Loucy (cell line): ENCODE measurements around the gene ATP9A.

ENCODE experiments used
- H2AFZ ChIP-seq: fragments of 200-600 bp; sonication (generic); 2 replicates; pipeline ENCODE4 v1.6.0; 2016; ENCODE audit warnings: antibody characterized with exemption, mild to moderate bottlenecking, low read length, moderate library complexity
- H3F3A ChIP-seq: fragments of 200-600 bp; 2 replicates; pipeline ENCODE4 v1.6.0; 2016; ENCODE audit warnings: antibody characterized with exemption, low read depth, mild to moderate bottlenecking
- H3K27me3 ChIP-seq: fragments of 200-600 bp; sonication (generic); 2 replicates; pipeline ENCODE4 v1.6.1; 2014; ENCODE audit warnings: low read length, mild to moderate bottlenecking; ENCODE audit not compliant: insufficient read depth, poor library complexity, severe bottlenecking
- H3K36me3 ChIP-seq: fragments of 200-600 bp; sonication (generic); 2 replicates; pipeline ENCODE4 v1.6.1; 2016; ENCODE audit warnings: low read length; ENCODE audit not compliant: insufficient read depth
- H3K4me1 ChIP-seq: fragments of 200-600 bp; sonication (generic); 2 replicates; pipeline ENCODE4 v1.5.1; 2014; ENCODE audit warnings: low read length, mild to moderate bottlenecking; ENCODE audit not compliant: insufficient read depth, poor library complexity, severe bottlenecking
- H3K4me2 ChIP-seq: fragments of 200-600 bp; sonication (generic); 2 replicates; pipeline ENCODE4 v1.6.0; 2014; ENCODE audit warnings: antibody characterized with exemption, low read length, low read depth, mild to moderate bottlenecking; ENCODE audit not compliant: poor library complexity, severe bottlenecking
- H3K4me3 ChIP-seq: fragments of 200-600 bp; sonication (generic); 2 replicates; pipeline ENCODE4 v1.5.1; 2014; ENCODE audit warnings: low read length, mild to moderate bottlenecking, mixed read lengths; ENCODE audit not compliant: poor library complexity, severe bottlenecking
- H3K79me2 ChIP-seq: fragments of 200-600 bp; sonication (generic); 2 replicates; pipeline ENCODE4 v1.6.1; 2014; ENCODE audit warnings: low read length; ENCODE audit not compliant: insufficient read depth
- H3K9ac ChIP-seq: fragments of 200-600 bp; sonication (generic); 2 replicates; pipeline ENCODE4 v1.6.0; 2014; ENCODE audit warnings: mild to moderate bottlenecking, low read depth, low read length, moderate library complexity; ENCODE audit not compliant: poor library complexity, severe bottlenecking
- H3K9me2 ChIP-seq: fragments of 200-600 bp; sonication (generic); replicated peaks from 2 replicates; pipeline ENCODE4 v1.6.1; 2016; ENCODE audit warnings: low read depth, low read length, mixed read lengths
- H3K9me3 ChIP-seq: fragments of 200-600 bp; sonication (generic); 2 replicates; pipeline ENCODE4 v1.6.1; 2014; ENCODE audit warnings: mild to moderate bottlenecking, antibody characterized with exemption, low read length, low read depth; ENCODE audit not compliant: insufficient read depth
- H4K20me1 ChIP-seq: fragments of 200-600 bp; sonication (generic); 2 replicates; pipeline ENCODE4 v1.6.0; 2014; ENCODE audit warnings: antibody characterized with exemption, low read length, mild to moderate bottlenecking; ENCODE audit not compliant: insufficient read depth, poor library complexity, severe bottlenecking
- EZH2phosphoT487 ChIP-seq: fragments of 200-600 bp; IDR thresholded peaks from 2 replicates; pipeline ENCODE4 v1.6.1; 2018; ENCODE audit warnings: antibody characterized with exemption, mild to moderate bottlenecking, moderate library complexity, borderline replicate concordance
- TF ChIP-seq, protein P1 (sequence below): fragments of 200-600 bp; sonication (generic); conservative IDR thresholded peaks from 2 replicates; pipeline ENCODE4 v1.5.1; 2014; ENCODE audit warnings: mild to moderate bottlenecking, antibody characterized with exemption, low read length

ATP9A gene

DNA sequence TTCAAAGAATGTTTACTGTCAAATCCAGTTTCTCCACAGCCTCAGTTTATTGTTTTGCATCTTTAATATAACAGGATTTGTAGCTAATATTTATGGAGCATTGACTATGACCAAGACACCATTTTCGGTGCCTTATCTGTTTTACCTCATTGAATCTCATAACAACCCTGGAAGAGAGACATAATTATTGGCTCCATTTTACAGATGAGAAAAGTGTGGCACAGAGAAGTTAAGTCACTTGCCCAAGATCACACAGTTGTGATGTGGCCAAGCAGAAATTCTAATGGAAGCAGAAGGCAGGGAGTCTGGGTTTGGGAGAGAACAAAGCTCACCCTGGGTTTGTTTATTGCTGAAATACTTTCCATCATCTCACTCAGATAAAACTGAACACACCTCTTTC, 208.1 kb downstream of the ATP9A start:
- no peak overlapping the region for H2AFZ ChIP-seq
- H3F3A ChIP-seq, result no peaks in the 10 kb centered on the region
- no peaks in the 10 kb centered on the region for H3K27me3 ChIP-seq
- H3K36me3 ChIP-seq, result no peaks in the 10 kb centered on the region
- no peaks in the 10 kb centered on the region for H4K20me1 ChIP-seq
- peaks cover 3% of the 10 kb centered on the region for H3K4me1 ChIP-seq
- H3K9me3 ChIP-seq, result no peaks in the 10 kb centered on the region
- H3K9ac ChIP-seq, result no peak overlapping the region
- TF ChIP-seq EZH2phosphoT487, result no peak
- TF ChIP-seq, protein P1, sequence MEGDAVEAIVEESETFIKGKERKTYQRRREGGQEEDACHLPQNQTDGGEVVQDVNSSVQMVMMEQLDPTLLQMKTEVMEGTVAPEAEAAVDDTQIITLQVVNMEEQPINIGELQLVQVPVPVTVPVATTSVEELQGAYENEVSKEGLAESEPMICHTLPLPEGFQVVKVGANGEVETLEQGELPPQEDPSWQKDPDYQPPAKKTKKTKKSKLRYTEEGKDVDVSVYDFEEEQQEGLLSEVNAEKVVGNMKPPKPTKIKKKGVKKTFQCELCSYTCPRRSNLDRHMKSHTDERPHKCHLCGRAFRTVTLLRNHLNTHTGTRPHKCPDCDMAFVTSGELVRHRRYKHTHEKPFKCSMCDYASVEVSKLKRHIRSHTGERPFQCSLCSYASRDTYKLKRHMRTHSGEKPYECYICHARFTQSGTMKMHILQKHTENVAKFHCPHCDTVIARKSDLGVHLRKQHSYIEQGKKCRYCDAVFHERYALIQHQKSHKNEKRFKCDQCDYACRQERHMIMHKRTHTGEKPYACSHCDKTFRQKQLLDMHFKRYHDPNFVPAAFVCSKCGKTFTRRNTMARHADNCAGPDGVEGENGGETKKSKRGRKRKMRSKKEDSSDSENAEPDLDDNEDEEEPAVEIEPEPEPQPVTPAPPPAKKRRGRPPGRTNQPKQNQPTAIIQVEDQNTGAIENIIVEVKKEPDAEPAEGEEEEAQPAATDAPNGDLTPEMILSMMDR, result no peak
- no peaks in the 10 kb centered on the region for H3K9me2 ChIP-seq
- H3K4me2 ChIP-seq, result no peak overlapping the region
- H3K79me2 ChIP-seq, result no peaks in the 10 kb centered on the region
- H3K4me3 ChIP-seq, result no peak overlapping the region

DNA sequence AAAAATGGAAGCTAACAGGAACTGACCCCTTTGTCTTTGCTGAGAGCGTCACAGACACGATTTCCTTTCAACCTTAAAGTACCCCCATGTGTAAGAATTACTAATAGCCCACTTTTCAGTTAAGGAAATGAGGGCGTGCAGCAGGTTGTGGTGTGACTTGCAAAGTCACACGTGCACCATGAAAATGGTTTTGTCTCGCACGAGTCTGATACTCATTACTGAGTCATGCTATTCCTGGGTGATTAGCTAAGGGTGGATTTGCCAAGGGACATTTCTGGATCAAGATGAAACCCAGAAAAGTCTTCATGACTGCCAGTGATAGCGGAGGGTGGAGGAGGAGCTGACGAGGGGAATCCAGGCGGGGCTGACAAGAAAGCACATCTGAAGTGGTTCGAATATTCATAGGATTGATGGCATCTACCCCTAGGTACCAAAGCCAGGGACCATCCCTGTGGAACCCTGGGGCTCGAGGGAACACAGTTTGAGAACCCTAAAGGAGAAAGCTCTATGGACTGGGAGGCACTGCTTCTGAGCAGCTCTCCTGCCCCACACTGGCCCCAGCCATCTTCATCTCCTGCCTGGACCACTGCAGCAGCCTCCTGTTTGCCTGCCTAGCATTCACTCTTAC, 213.5 kb downstream of the ATP9A start:
- H2AFZ ChIP-seq, result peak overlapping the region; percentile 69; the same call in 1 of the 2 replicates
- H3K9me3 ChIP-seq, result no peaks in the 10 kb centered on the region
- H3K79me2 ChIP-seq, result no peaks in the 10 kb centered on the region
- no peak overlapping the region for H3K4me3 ChIP-seq
- no peaks in the 10 kb centered on the region for H3F3A ChIP-seq
- no peak for TF ChIP-seq EZH2phosphoT487
- TF ChIP-seq, protein P1, result no peak
- H3K4me1 ChIP-seq, result peaks cover 7% of the 10 kb centered on the region
- H3K9ac ChIP-seq, result no peak overlapping the region
- no peaks in the 10 kb centered on the region for H4K20me1 ChIP-seq
- H3K4me2 ChIP-seq, result no peak overlapping the region
- no peaks in the 10 kb centered on the region for H3K9me2 ChIP-seq
- no peaks in the 10 kb centered on the region for H3K36me3 ChIP-seq
- no peaks in the 10 kb centered on the region for H3K27me3 ChIP-seq

DNA sequence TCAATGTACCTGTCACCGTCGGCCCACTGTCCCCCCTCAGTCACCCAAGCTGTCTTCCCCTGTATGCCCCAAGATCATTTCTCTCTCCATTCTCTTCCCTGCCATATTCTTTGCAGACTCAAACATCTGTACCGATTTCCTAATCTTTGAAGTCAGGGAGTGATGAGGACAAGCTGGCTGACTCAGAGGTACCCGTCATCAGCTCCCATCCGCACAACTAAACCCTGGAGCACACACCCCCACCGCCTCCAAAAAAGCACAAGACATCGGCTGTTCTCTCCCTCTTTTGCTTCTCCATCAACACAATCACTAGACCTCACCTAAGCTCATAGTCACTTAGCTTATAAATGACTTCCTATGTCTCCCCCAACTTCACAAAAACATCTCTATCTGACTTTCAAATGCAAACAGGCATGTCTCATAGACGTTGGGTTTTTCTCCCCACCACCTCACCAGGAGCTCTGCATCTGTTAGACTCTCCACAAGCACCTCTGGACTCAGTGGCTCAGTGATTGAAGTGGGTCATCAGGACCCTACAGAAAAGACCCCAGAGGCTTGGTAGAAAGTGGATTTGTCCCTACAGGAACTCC, 214.2 kb downstream of the ATP9A start:
- TF ChIP-seq EZH2phosphoT487, result no peak
- TF ChIP-seq, protein P1, result no peak
- peak overlapping the region; percentile 69; the same call in 1 of the 2 replicates for H2AFZ ChIP-seq

More for the DNA sequence above, 214.2 kb downstream of the ATP9A start:
- Histone ChIP-seq H3K9ac (no peak overlapping the region), H3K27me3 (no peaks in the 10 kb centered on the region), H3K4me2 (no peak overlapping the region), H3K4me3 (no peak overlapping the region), H3K4me1 (peaks cover 7% of the 10 kb centered on the region), H3K9me2 (no peaks in the 10 kb centered on the region), H3K36me3 (no peaks in the 10 kb centered on the region), H3K79me2 (no peaks in the 10 kb centered on the region), H3F3A (no peaks in the 10 kb centered on the region), H4K20me1 (no peaks in the 10 kb centered on the region), H3K9me3 (no peaks in the 10 kb centered on the region)
